Astrocyte (in vitro differentiated cells and primary cell): ENCODE measurements around the gene HOXD9.

Source experiments
- CTCF ChIP-seq: IDR thresholded peaks from 2 replicates; pipeline ENCODE4 v1.5.1; 2011; ENCODE audit warnings: low read depth, mild to moderate bottlenecking, inconsistent platforms, low read length, moderate library complexity; ENCODE audit not compliant: insufficient read depth
- EZH2 ChIP-seq: IDR thresholded peaks from 2 replicates; pipeline ENCODE4 v1.6.1; 2012; ENCODE audit warnings: mild to moderate bottlenecking, low read length, inconsistent platforms; ENCODE audit not compliant: insufficient read depth

GRCh38 chr2:176114930-176115625, 7.4 kb upstream of the HOXD9 start:
- no peak for TF ChIP-seq CTCF
- no peak for TF ChIP-seq EZH2
